GM19023 (cell line): ENCODE results near the gene CPNE7.
"Not testable (repeated sequence)": the region's sequence is repeated elsewhere in the genome, so short reads cannot be mapped to it uniquely, and the experiment has no call there.

ENCODE experiments used
- ATAC-seq: cut with Tn5 transposase; IDR thresholded peaks from one replicate; pipeline ENCODE4 v1.9.1; 2021; ENCODE audit warnings: mild to moderate bottlenecking, moderate library complexity; ENCODE audit not compliant: unreplicated experiment

The CPNE7 gene

GRCh38 chr16:89582614-89583196, 7.1 kb downstream of the CPNE7 start:
- no peak for ATAC-seq

DNA sequence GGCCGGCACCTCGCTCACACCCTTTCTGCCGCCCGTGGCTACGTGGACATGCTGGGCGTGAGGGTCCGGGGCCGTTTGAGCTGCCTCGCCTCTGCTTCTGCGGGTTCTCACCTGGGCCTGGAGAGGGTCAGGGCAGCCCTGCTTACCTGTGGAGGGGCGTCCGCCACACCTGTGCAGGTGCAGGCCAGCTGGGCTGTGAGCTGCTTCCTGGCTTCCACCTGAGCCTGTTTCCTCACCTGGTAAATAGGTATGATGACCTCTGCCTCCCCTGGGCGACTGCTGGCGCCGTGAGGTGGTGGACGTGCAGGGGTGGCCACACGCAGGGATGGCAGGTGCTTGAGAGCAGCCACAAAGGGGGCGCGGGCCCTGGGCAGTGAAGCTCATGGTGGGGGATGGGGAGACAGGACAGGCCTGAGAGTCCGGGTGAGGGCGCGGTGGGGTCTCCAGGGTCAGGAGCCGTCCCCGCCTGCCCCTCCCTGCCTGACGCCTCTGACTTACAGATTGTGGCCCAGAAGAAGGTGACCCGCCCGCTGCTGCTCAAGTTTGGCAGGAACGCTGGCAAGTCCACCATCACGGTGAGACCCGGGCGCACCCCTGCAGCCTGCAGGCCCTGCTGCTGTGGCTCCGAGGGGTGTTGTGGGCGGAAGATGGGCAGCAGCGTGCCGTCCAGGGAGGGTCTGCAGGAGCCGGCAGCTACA, 7.8 kb downstream of the CPNE7 start:
- no peak for ATAC-seq

GRCh38 chr16:89583895-89584644, 8.5 kb downstream of the CPNE7 start:
- no peak for ATAC-seq

- no peak for ATAC-seq
Measured at GRCh38 chr16:89584768-89585549, 9.4 kb downstream of the CPNE7 start.

GRCh38 chr16:89586218-89586617, 10.7 kb downstream of the CPNE7 start:
- no peak for ATAC-seq

DNA sequence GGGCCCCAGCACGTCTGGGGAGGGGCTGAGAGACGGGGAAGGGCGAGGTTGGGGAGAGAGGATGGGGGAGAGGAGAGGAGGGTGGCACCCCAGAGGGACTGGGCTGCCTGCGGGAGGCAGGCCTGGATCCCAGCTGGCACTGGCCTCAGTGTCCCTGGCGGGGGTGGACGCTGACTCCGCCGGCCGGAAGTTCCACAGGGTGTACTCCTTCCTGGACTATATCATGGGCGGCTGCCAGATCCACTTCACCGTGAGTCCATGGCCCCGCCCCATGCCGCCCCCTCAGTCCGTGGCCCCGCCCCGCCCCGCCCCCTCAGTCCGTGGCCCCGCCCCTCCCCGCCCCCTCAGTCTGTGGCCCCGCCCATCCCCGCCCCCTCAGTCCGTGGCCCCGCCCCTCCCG, 11.3 kb downstream of the CPNE7 start:
- no peak for ATAC-seq

- not testable (repeated sequence) for ATAC-seq
Measured at GRCh38 chr16:89587676-89588075, 12.1 kb downstream of the CPNE7 start.

DNA sequence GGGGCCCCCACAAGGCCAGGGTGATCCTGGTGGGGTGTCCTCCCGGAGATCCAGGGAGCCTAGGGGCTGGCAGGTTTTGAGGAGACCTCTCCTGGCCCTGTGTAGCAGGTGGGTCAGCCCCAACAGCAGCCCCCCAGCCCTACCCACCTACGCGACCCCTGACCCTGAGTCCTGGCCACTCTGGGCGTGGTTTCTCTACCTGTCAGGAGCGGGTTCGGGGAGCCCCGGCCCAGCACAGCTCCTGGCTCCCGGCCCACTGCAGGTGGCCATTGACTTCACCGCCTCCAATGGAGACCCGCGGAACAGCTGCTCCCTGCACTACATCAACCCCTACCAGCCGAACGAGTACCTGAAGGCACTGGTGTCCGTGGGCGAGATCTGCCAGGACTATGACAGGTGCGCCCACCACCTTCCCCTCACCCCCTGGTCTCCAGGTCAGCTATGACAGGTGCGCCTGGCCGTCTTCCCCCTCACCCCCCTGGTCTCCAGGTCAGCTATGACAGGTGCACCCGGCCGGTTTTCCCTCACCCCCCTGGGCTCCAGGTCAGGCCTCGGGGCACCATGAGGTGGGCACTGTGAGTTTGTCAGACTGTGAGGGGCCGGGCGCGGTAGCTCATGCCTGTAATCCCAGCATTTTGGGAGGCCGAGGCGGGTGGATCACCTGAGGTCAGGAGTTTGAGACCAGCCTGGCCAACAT, 13.0 kb downstream of the CPNE7 start:
- ATAC-seq: no peak

- no peak for ATAC-seq
Measured at GRCh38 chr16:89589241-89589926, 13.8 kb downstream of the CPNE7 start.

DNA sequence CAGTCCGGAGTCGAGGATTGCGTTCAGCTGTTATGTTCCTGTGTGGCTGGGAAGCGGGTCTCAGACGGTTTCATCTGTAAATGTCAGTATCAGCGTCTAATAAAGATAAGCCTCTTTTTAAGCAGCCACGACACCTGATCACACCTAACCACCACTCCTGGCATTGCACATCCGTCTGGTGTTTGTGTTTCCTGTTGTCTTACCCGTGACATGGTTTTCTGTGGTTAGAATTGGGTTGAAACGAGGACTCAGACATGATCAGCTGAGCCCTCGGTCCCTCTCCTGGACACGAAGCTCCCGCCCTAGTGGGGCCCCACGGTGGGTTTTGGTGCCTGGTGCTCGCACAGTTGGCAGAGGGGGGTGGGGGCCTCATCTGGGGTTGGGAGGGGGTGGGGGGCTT, 18.3 kb downstream of the CPNE7 start:
- ATAC-seq: no peak

DNA sequence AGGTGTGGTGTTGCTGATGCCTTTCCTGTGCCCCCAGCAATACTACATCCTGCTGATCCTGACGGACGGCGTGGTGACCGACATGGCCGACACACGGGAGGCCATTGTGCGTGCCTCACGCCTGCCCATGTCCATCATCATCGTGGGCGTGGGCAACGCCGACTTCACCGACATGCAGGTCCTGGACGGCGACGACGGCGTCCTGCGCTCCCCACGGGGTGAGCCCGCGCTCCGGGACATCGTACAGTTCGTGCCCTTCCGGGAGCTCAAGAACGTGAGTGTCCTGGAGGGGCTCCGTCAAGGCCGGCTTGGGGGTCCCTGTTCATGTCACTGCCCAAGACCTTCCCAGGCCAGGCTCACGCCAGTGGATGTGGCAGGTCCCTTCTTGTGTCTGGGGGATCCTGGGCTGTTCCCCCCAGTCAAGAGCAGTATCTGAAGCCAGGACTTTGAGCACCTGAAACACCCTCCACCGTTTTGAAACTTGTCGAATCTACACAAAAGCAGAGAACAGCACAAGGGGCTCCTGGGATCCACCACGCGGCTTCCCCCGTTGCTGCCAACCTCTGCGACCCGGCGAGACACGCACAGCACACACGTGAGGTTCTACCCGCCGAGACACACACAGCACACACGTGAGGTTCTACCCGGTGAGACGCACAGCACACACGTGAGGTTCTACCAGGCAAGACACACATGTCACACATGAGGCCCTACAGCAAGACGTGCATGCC, 19.9 kb downstream of the CPNE7 start:
- no peak for ATAC-seq

DNA sequence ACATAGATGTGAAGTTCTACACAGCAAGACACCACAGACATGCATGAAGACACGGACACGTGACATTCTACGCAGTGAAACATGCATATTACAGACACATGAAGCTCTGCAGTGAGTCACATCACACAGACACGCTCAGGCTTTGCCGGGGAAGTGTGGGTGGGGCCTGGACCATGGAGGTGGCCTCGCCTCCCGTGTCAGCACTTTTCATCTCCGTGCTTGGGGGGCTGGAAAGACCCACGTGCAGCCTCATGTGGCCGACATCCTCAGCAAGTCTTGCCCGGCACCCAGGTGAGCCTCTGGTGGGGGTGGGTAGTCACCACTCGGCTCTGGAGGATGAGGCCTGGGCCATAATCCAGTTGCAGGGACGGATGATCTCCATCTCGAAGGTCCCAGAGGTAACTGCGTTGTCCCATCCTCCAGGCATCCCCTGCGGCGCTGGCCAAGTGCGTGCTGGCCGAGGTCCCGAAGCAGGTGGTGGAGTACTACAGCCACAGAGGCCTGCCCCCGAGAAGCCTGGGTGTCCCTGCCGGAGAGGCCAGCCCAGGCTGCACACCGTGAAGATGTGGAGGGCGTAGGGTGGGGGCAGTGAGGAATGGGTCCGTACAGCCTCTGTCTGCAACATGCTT, 20.6 kb downstream of the CPNE7 start:
- ATAC-seq: no peak

DNA sequence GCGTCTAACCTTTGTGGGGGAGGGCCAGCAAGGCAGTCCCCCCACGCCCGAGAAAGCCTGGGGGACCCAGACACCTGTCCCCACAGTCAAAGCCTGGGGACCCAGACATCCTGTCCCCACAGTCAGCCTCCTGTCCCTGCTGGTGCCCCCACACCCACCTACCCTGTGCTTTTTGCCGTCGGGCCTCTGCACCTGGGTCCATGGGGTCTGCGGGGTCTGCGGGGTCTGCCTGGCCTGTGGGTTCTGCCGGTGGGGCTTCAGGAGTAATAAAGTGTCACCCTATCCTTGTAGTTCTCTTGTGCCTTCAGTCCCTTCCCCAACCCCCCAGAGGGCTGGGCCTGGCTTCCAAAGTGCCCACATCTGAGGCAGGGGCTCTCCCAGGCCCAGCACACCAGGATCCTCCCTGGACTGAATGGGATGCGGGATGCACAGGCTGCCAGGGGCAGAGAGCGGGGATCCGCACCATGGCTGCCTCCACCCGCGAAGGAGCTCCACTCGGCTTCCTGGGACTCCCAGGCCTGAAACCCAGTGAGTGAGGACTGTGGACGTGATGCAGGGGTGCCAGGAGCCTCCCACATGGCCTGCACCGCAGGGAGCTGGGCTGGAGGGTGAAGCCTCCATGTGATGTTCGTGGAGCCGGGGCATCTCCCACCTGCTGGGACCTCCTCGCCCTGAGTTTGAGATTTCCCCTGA, 21.5 kb downstream of the CPNE7 start:
- ATAC-seq: no peak

DNA sequence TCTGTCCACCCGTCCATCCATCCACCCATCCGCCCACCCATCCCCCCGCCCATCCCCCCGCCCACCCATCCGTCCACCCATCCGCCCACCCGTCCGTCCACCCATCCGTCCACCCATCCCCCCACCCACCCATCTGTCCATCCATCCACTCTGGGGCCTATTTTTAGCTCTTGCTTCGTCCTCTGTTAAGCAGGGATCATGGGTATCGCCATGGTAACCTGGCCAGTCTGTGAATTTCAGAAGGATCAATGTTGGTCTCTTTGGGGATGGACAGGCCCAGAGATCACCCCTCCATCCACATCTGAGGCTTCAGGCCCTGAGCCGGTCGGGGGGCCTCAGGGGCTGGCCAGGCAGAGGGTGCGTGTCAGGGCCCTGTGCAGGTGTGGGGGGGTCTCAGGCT, 22.6 kb downstream of the CPNE7 start:
- ATAC-seq: no peak

GRCh38 chr16:89599451-89599858, 23.9 kb downstream of the CPNE7 start:
- ATAC-seq: no peak

GRCh38 chr16:89599902-89600301, 24.3 kb downstream of the CPNE7 start:
- no peak for ATAC-seq

- ATAC-seq: no peak
Measured at GRCh38 chr16:89600427-89600826, 24.9 kb downstream of the CPNE7 start.

DNA sequence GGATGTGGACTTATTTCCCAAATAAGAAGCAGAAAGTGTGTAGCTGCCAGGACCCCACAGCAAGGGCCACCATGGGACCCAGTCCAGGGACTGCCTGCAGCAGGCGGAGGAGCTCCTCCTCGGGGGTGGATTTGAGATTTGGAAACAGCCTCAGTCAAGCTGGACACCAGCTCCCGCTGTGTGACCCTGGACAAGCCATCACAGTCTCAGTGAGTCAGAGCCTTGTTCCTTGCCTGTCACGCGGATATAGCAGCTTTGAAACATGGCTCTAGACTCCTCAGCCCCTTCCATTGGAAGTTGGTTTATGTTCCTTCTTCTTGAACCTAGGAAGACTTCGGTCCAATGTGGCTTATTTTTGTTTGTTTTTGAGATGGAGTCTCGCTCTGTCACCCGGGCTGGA, 25.4 kb downstream of the CPNE7 start:
- ATAC-seq: no peak

DNA sequence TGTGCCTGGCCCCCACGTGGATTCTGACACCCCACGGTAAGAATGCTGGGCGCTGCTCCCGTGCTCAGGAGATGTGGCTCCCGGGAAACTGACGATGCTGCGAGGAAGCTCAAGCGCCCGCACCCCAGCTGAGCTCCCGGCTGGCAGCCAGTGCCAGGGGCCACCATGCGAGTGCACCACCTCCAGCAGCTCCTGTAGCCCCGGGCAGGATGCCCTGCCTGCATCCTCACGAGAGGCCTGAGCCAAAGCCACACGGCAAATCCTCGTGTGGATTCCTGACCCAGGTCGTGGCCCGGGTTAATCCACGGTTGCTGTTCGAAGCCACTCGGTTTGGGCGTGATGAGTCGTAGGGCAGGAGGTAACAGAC, 26.3 kb downstream of the CPNE7 start:
- no peak for ATAC-seq
